HUES48 (cell line): ENCODE measurements around the gene HMGB4.

Experiments used
- H3K27ac ChIP-seq: one replicate; pipeline ENCODE4 v1.7.0; 2013; ENCODE audit warnings: low read depth, low read length, inconsistent platforms
- H3K27me3 ChIP-seq: 2 replicates; pipeline ENCODE4 v1.6.1; 2013; ENCODE audit warnings: mild to moderate bottlenecking, low read length; ENCODE audit not compliant: control insufficient read depth, insufficient read depth
- H3K36me3 ChIP-seq: 2 replicates; pipeline ENCODE4 v1.6.1; 2013; ENCODE audit warnings: low read length; ENCODE audit not compliant: control insufficient read depth, insufficient read depth
- H3K4me1 ChIP-seq: 2 replicates; pipeline ENCODE4 v1.6.1; 2013; ENCODE audit warnings: mild to moderate bottlenecking, low read length; ENCODE audit not compliant: control insufficient read depth, insufficient read depth
- H3K4me3 ChIP-seq: 2 replicates; pipeline ENCODE4 v1.5.1; 2013; ENCODE audit warnings: mild to moderate bottlenecking, low read depth, low read length
- H3K9ac ChIP-seq: 2 replicates; pipeline ENCODE4 v1.6.1; 2013; ENCODE audit warnings: mild to moderate bottlenecking, low read depth, low read length, moderate library complexity
- H3K9me3 ChIP-seq: 2 replicates; pipeline ENCODE4 v1.6.1; 2013; ENCODE audit warnings: low read length; ENCODE audit not compliant: control insufficient read depth, insufficient read depth

Gene HMGB4

DNA sequence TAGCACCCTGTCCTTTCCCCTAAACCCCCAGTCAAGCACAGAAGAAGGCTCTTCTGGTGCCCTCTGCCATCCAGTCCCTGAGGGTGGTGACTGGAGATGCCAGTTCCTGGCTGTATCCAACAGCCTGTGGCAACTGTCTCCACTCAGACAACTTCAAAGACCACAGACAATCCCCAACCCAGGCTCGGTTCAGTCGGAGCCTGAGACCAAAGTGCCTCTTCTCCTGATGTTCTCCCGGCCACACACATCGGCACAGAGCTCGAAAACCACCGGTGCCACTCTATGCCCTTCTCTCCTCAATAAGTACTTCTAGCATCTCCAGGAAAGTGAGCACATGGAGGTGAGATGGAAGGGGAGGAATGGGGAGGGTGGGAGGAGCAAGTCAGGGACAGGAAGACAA lies 39.6 kb upstream of the HMGB4 start:
- H3K4me1 ChIP-seq = no peaks in the 10 kb centered on the region
- no peaks in the 10 kb centered on the region for H3K27me3 ChIP-seq
- H3K4me3 ChIP-seq = no peak overlapping the region
- H3K9ac ChIP-seq = no peak overlapping the region
- no peaks in the 10 kb centered on the region for H3K36me3 ChIP-seq
- no peak overlapping the region for H3K27ac ChIP-seq
- H3K9me3 ChIP-seq = peaks cover 7% of the 10 kb centered on the region

DNA sequence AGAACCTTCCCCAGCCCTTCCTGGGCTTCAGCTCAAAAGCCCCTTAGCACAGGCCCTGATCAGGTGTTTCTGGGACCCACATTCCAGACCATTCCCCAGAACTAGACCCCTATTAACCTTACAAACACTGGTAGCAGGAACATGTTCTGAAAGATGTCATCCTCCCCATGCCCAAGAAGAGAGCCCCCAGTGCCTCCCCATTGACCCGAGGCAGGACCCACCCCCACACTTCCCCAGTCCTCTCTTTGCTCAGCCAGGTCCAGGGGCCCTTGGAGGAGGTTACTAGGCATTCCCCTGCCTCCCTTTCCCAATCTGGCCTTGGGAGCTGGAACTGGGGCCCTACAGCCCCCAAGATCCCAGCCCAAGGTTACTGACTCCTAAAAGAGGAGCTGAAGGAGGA lies 38.9 kb upstream of the HMGB4 start:
- H3K4me1 ChIP-seq = no peaks in the 10 kb centered on the region
- no peaks in the 10 kb centered on the region for H3K36me3 ChIP-seq
- peaks cover 7% of the 10 kb centered on the region for H3K9me3 ChIP-seq
- no peaks in the 10 kb centered on the region for H3K27me3 ChIP-seq
- no peak overlapping the region for H3K9ac ChIP-seq
- H3K27ac ChIP-seq = no peak overlapping the region
- H3K4me3 ChIP-seq = no peak overlapping the region

DNA sequence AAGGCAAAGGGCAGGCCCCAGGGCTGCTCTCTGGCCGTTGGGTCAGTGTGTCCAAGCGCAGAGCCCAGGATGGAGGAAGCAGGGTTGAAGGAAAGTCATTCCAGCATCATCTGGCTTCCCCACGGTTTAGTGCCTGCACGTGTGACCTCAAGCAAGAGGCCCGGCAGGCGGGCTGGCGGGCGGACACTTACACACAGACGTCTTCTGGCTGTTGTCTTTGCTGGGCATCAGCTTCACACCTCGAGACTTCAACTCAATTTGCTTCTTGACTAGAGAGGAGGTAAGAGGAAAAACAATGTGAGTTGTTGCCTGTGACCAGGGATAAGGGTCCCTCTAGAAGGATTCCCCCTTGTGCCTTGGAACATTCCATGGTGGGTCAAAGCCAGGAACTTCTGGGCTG lies 38.4 kb upstream of the HMGB4 start:
- Histone ChIP-seq H3K36me3 (no peaks in the 10 kb centered on the region), H3K4me3 (no peak overlapping the region), H3K27ac (no peak overlapping the region), H3K27me3 (no peaks in the 10 kb centered on the region), H3K4me1 (no peaks in the 10 kb centered on the region), H3K9ac (no peak overlapping the region), H3K9me3 (peaks cover 7% of the 10 kb centered on the region)

DNA sequence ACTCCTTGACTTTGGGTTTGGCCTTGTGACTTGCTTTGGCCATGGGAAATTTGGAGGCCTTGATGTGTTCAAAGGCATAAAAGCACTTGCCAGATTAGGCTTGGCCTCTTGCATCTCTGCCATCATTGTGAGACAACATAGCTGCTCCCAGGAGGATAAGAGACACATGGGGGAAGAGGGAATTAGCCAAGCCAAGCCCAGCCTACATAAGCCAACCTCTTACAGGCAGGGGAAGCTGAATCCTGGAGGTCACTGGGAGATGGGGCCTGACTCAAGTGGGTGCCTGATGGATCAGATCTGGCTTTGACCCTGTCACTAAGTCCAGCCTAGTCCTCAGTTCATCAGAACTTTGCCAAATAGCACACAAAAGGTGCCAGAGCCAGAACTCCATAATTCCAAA lies 37.6 kb upstream of the HMGB4 start:
- no peaks in the 10 kb centered on the region for H3K36me3 ChIP-seq

DNA sequence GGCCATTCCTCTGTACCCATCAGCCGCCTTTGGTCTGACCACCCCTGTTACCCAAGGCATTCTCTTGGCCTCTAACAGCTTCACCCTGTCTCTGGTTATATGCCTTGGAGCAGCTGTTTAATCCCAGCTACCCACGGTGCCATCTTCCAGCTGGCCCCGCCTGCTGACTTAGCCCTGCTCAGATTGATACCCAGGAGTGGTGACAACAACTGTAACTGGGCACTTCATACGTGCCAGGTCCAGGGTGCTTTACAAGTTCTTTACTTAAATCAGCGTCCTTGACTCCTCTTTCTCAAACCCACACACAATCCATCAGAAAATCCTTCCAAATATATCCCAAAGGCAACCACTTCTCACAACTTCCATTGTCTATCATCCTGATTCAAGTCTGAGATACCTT lies 37.2 kb upstream of the HMGB4 start:
- no peak overlapping the region for H3K4me3 ChIP-seq
- no peak overlapping the region for H3K9ac ChIP-seq
- no peak overlapping the region for H3K27ac ChIP-seq
- peaks cover 7% of the 10 kb centered on the region for H3K9me3 ChIP-seq
- no peaks in the 10 kb centered on the region for H3K36me3 ChIP-seq
- H3K27me3 ChIP-seq = no peaks in the 10 kb centered on the region
- no peaks in the 10 kb centered on the region for H3K4me1 ChIP-seq

More for the DNA sequence above, 37.6 kb upstream of the HMGB4 start:
- no peak overlapping the region for H3K9ac ChIP-seq
- H3K9me3 ChIP-seq = peaks cover 7% of the 10 kb centered on the region
- H3K27ac ChIP-seq = no peak overlapping the region
- H3K27me3 ChIP-seq = no peaks in the 10 kb centered on the region
- no peak overlapping the region for H3K4me3 ChIP-seq
- no peaks in the 10 kb centered on the region for H3K4me1 ChIP-seq

DNA sequence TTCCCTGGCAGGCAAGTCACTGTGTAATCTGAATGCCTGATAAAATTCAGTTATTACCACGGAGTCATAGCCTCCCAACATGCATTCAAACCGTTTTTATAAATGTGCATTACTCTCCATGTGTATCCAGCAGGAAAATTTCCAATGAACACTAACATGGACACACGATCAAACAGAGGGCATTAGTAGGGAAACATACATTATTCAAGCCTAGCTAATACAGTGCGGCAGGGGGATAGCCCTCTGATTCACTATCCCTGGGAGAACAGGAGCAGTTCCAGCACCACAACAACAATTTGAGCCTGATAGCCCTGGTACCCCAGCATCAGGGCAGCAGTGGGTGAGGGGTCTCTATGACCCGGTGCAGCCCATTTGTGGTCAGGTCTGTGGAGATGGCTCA lies 35.8 kb upstream of the HMGB4 start:
- Histone ChIP-seq H3K4me1 (no peaks in the 10 kb centered on the region), H3K4me3 (no peak overlapping the region), H3K27me3 (no peaks in the 10 kb centered on the region), H3K9ac (no peak overlapping the region), H3K9me3 (peaks cover 7% of the 10 kb centered on the region), H3K27ac (no peak overlapping the region), H3K36me3 (no peaks in the 10 kb centered on the region)

DNA sequence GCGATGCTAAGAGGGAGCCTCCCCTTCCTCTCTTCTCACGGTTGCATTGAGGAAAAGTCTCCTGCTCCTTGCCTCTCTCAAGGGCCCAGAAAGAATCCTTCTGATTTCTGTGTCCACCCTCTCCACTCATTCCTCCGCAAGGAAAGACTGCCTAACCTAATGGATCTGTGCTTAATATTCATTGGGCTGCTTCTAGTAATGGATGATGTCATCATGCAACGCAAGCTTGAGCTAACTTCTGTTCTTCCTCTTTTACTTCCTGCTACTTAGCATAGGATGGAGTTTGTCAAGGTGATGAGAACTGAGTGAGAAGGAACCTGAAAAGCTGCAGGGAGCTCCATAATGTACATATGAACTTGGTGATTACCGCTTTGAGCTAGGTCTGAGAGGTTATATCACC lies 35.2 kb upstream of the HMGB4 start:
- Histone ChIP-seq H3K9ac (no peak overlapping the region), H3K27me3 (no peaks in the 10 kb centered on the region), H3K4me3 (no peak overlapping the region), H3K9me3 (peaks cover 7% of the 10 kb centered on the region), H3K4me1 (no peaks in the 10 kb centered on the region), H3K36me3 (no peaks in the 10 kb centered on the region), H3K27ac (no peak overlapping the region)

DNA sequence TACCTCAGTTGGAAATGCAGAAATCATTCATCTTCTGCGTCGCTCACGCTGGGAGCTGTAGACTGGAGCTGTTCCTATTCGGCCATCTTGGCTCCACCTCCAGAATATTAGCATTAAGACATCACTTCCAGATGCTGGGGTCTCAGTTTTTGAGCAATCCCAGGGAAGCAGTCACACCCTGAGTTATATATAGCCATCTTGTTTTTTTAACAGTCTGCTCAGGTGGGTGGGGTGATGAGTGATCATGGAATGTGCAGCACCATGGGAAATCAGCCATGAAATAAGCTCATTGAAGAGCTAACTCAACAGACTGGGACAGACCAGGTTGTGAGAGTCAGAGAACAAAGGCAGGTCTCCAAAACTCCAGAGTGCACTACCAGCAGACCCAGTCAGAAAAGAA lies 27.0 kb upstream of the HMGB4 start:
- Histone ChIP-seq H3K4me3 (no peak overlapping the region), H3K27me3 (no peaks in the 10 kb centered on the region), H3K9ac (no peak overlapping the region), H3K36me3 (no peaks in the 10 kb centered on the region), H3K4me1 (no peaks in the 10 kb centered on the region), H3K9me3 (peaks cover 16% of the 10 kb centered on the region), H3K27ac (no peak overlapping the region)

DNA sequence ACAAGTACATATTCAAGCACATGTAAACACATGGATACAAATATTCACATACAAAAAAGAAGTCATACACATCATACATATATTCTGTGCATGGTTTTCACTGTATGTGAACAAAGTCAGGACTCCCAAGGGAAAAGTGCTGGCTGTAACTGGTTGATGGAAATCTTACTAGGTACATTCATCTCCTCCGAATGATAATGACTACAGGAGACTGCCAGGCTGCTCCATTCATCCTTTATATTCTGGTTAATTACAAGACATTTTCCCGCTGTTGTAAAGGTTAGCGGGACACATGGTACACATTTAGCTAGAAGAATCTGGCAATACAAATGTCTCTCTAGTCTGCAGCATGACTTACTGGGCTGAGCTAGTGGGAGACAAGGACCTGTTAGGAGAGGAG lies 26.2 kb upstream of the HMGB4 start:
- H3K27me3 ChIP-seq = no peaks in the 10 kb centered on the region
- no peak overlapping the region for H3K27ac ChIP-seq
- H3K4me3 ChIP-seq = no peak overlapping the region
- H3K4me1 ChIP-seq = no peaks in the 10 kb centered on the region
- H3K9ac ChIP-seq = no peak overlapping the region
- peaks cover 16% of the 10 kb centered on the region for H3K9me3 ChIP-seq
- no peaks in the 10 kb centered on the region for H3K36me3 ChIP-seq

DNA sequence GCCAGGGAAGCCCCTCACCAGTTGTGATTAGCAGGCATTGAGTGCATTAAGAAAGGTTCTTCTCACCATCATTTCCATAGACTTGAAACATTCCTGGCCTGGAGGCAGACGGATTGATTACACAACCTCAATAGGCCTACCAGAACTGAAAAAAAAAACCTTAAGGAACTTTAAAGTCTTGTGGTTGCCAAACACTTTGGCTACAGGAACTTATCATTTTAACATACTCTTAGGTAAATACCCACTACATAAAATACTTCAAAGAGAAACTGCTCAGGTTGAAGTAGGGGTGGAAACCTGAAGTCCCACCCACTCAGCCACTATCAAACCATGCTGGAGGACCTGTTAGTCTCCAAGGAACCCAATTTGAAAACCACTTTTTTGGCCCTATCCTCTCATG lies 22.4 kb upstream of the HMGB4 start:
- Histone ChIP-seq H3K27me3 (no peaks in the 10 kb centered on the region), H3K27ac (no peak overlapping the region), H3K4me3 (no peak overlapping the region), H3K9me3 (peaks cover 13% of the 10 kb centered on the region), H3K36me3 (no peaks in the 10 kb centered on the region; the same call in 1 of the 2 replicates), H3K9ac (no peak overlapping the region), H3K4me1 (no peaks in the 10 kb centered on the region)

DNA sequence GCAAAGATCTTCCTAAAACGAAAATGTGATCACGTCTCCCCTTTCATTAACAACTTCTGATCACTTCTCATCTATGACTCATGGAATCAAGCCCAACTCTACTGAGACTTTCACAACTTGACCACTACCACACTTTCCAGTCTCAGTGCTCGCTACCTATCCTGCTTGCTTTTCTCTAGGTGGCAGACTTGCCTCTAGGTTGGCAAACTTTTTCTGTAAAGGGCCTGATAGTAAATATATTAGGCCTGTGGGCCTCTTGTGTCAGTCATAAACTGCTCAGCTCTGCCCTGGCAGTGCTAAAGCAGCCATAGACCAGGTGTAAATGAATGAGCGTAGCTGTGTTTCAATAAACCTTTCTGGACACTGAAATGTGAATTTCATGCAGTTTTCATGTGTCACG lies 21.5 kb upstream of the HMGB4 start:
- Histone ChIP-seq H3K9ac (no peak overlapping the region), H3K36me3 (no peaks in the 10 kb centered on the region; the same call in 1 of the 2 replicates), H3K9me3 (peaks cover 4% of the 10 kb centered on the region), H3K4me1 (no peaks in the 10 kb centered on the region), H3K27ac (no peak overlapping the region), H3K4me3 (no peak overlapping the region), H3K27me3 (no peaks in the 10 kb centered on the region)

DNA sequence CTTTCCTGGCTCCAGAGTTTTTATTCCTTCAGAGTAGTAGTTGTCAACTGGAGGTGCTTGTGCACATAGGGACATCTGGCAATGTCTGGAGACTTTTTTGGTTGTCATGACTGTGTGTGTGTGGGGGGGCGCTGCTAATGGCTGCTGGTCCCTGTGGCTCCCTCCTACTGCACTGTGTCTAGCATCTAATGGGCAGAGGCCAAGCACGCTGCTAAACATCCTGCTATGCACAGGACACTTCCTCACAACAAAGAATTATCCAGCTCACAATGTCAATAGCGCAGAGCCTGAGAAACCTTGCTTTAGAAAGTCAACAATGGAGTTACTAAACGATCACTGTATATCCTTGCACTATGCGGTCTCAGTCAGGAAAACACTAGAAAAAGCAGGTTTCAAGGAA lies 19.7 kb upstream of the HMGB4 start:
- Histone ChIP-seq H3K27ac (no peak overlapping the region), H3K4me1 (peaks cover 14% of the 10 kb centered on the region), H3K36me3 (no peaks in the 10 kb centered on the region; the same call in 1 of the 2 replicates), H3K9me3 (no peaks in the 10 kb centered on the region), H3K27me3 (no peaks in the 10 kb centered on the region), H3K9ac (no peak overlapping the region), H3K4me3 (no peak overlapping the region)
